Fibroblast of lung (primary cell): ENCODE data around the gene NFS1. TPM values are rescaled to one million over a fixed set of nuclear protein-coding genes. Genes with fewer than 3 reads are reported as not detected.

Experiments
- DNase-seq, 2 donors: peaks; one replicate each; pipeline versions ENCODE4 v3.0.0 to v3.0.0-alpha.2; 2010; ENCODE audit warnings: low read depth in 2 of 2
- H2AFZ ChIP-seq: 2 replicates; pipeline ENCODE4 v1.5.1; 2012; ENCODE audit warnings: low read length, control low read depth, inconsistent platforms
- H3K27ac ChIP-seq: 2 replicates; pipeline ENCODE4 v1.5.1; 2011; ENCODE audit warnings: low read length, control low read depth; ENCODE audit not compliant: insufficient read depth
- H3K27me3 ChIP-seq: 2 replicates; pipeline ENCODE4 v1.5.1; 2011; ENCODE audit warnings: mild to moderate bottlenecking, low read length; ENCODE audit not compliant: control insufficient read depth, insufficient read depth
- H3K36me3 ChIP-seq: 2 replicates; pipeline ENCODE4 v1.5.1; 2011; ENCODE audit warnings: low read length; ENCODE audit not compliant: control insufficient read depth, insufficient read depth
- H3K4me1 ChIP-seq: 2 replicates; pipeline ENCODE4 v1.5.1; 2011; ENCODE audit warnings: low read length; ENCODE audit not compliant: control insufficient read depth, insufficient read depth; ENCODE audit errors: extremely low read depth
- H3K4me2 ChIP-seq: 2 replicates; pipeline ENCODE4 v1.5.1; 2011; ENCODE audit warnings: low read length, control low read depth; ENCODE audit not compliant: insufficient read depth; ENCODE audit errors: extremely low read depth
- H3K4me3 ChIP-seq, 4 experiments: fragments of 200-600 bp in 1 of 4; sonication (generic) in 1 of 4; replicated peaks in 1 of 4; 2 replicates each; pipeline ENCODE4 v1.5.1; 2011 to 2016; ENCODE audit warnings: low read length in 4 of 4, low read depth in 3 of 4, mild to moderate bottlenecking in 3 of 4, control low read depth in 2 of 4, inconsistent platforms in 1 of 4, mixed read lengths in 1 of 4; ENCODE audit not compliant: insufficient read depth in 1 of 4; ENCODE audit errors: control extremely low read depth in 1 of 4
- H3K79me2 ChIP-seq: 2 replicates; pipeline ENCODE4 v1.5.1; 2012; ENCODE audit warnings: mild to moderate bottlenecking, low read length, inconsistent platforms; ENCODE audit not compliant: control insufficient read depth, insufficient read depth
- H3K9ac ChIP-seq: 2 replicates; pipeline ENCODE4 v1.5.1; 2011; ENCODE audit warnings: mild to moderate bottlenecking, low read length, control low read depth; ENCODE audit not compliant: insufficient read depth
- H3K9me3 ChIP-seq: 2 replicates; pipeline ENCODE4 v1.5.1; 2012; ENCODE audit warnings: low read depth, low read length; ENCODE audit not compliant: control insufficient read depth, insufficient read depth
- H4K20me1 ChIP-seq: 2 replicates; pipeline ENCODE4 v1.5.1; 2011; ENCODE audit warnings: low read length; ENCODE audit not compliant: control insufficient read depth, insufficient read depth; ENCODE audit errors: extremely low read depth
- CTCF ChIP-seq, 2 donors: IDR thresholded peaks in 1 of 2; conservative IDR thresholded peaks in 1 of 2; 1 replicate in 1 of 2; 2 replicates in 1 of 2; pipeline ENCODE4 v1.5.1; 2011 to 2012; ENCODE audit warnings: low read length in 2 of 2, control low read depth in 1 of 2, inconsistent platforms in 1 of 2, low read depth in 1 of 2, mild to moderate bottlenecking in 1 of 2
- EZH2 ChIP-seq: IDR thresholded peaks from 2 replicates; pipeline ENCODE4 v1.5.1; 2012; ENCODE audit warnings: low read length, control low read depth, mild to moderate bottlenecking; ENCODE audit errors: missing control alignments
- polyA plus RNA-seq, 2 donors: library from polyadenylated mRNA; depleted of rRNA in 1 of 2; stranded (reverse) in 1 of 2; unstranded in 1 of 2; fragments of >200 nt; gene quantifications; 2 replicates each; pipeline ENCODE4 v1.2.1, GENCODE V29; 2011 to 2012; ENCODE audit warnings: missing spikeins in 1 of 2
- total RNA-seq: library from RNA; depleted of rRNA; stranded (reverse); fragments of >200 nt; gene quantifications from 2 replicates; pipeline ENCODE4 v1.2.1, GENCODE V29; 2014

The NFS1 gene
- total and polyA plus RNA-seq, 2 donors (not counting 1 experiment from before 2014, with no cell fraction given), result 31.7 to 34.7 TPM

- H3K9me3 ChIP-seq, result no peaks in the 10 kb centered on the region
- peak overlapping the region; percentile 20 for H3K4me2 ChIP-seq
- H3K9ac ChIP-seq, result no peak overlapping the region
- H2AFZ ChIP-seq, result no peak overlapping the region
- DNase-seq, result no peak
- H3K79me2 ChIP-seq, result peaks cover 94% of the 10 kb centered on the region
- H3K36me3 ChIP-seq, result peaks cover 25% of the 10 kb centered on the region
- no peak overlapping the region for H3K27ac ChIP-seq
- H4K20me1 ChIP-seq, result peaks cover 3% of the 10 kb centered on the region
- TF ChIP-seq EZH2, result no peak
- TF ChIP-seq CTCF (conservative IDR thresholded peaks at IDR 0.05 in 1 of 2, IDR thresholded peaks at IDR 0.05 in 1 of 2; ENCODE audit: low read depth in 1 of 2, low read length in 2 of 2), result no peak
- no peak overlapping the region for H3K4me3 ChIP-seq
- peaks cover 2% of the 10 kb centered on the region for H3K4me1 ChIP-seq
- no peaks in the 10 kb centered on the region for H3K27me3 ChIP-seq
These were observed 31.7 kb upstream of the NFS1 start for GRCh38 chr20:35730583-35731468.

- Histone ChIP-seq H3K9me3 (no peaks in the 10 kb centered on the region), H4K20me1 (peaks cover 3% of the 10 kb centered on the region), H3K27me3 (no peaks in the 10 kb centered on the region), H3K27ac (no peak overlapping the region), H3K4me2 (no peak overlapping the region), H3K36me3 (peaks cover 26% of the 10 kb centered on the region), H3K4me1 (no peaks in the 10 kb centered on the region), H3K79me2 (peaks cover 93% of the 10 kb centered on the region), H3K9ac (no peak overlapping the region), H2AFZ (no peak overlapping the region), H3K4me3 (no peak overlapping the region)
- no peak for TF ChIP-seq CTCF (conservative IDR thresholded peaks at IDR 0.05 in 1 of 2, IDR thresholded peaks at IDR 0.05 in 1 of 2; ENCODE audit: low read depth in 1 of 2, low read length in 2 of 2)
- no peak for TF ChIP-seq EZH2
- DNase-seq, result no peak
These were observed 30.9 kb upstream of the NFS1 start for GRCh38 chr20:35729836-35730582.

- Histone ChIP-seq H3K9ac (no peak overlapping the region), H3K27me3 (no peaks in the 10 kb centered on the region), H3K79me2 (peaks cover 92% of the 10 kb centered on the region), H3K4me1 (no peaks in the 10 kb centered on the region), H3K9me3 (no peaks in the 10 kb centered on the region), H3K36me3 (peaks cover 26% of the 10 kb centered on the region), H2AFZ (no peak overlapping the region), H3K4me3 (no peak overlapping the region), H4K20me1 (peaks cover 3% of the 10 kb centered on the region), H3K4me2 (no peak overlapping the region), H3K27ac (no peak overlapping the region)
- DNase-seq, result no peak
- TF ChIP-seq EZH2 (no peak), CTCF (conservative IDR thresholded peaks at IDR 0.05 in 1 of 2, IDR thresholded peaks at IDR 0.05 in 1 of 2; ENCODE audit: low read depth in 1 of 2, low read length in 2 of 2) (no peak)
These were observed 30.2 kb upstream of the NFS1 start for GRCh38 chr20:35729283-35729807.
